OCI-LY7 (cell line): ENCODE results near the gene PTCRA.
"Not testable (repeated sequence)": the region's sequence is repeated elsewhere in the genome, so short reads cannot be mapped to it uniquely, and the experiment has no call there.

Source experiments
- CTCF ChIP-seq: fragments of 200-600 bp; sonication (generic); conservative IDR thresholded peaks from 2 replicates; pipeline ENCODE4 v1.5.1; 2014; ENCODE audit warnings: mild to moderate bottlenecking, antibody characterized with exemption, low read length, moderate library complexity, mixed read lengths
- EZH2phosphoT487 ChIP-seq: fragments of 200-600 bp; sonication (generic); IDR thresholded peaks from 2 replicates; pipeline ENCODE4 v1.6.1; 2018; ENCODE audit warnings: low read depth, borderline replicate concordance, mild to moderate bottlenecking, mixed run types, antibody characterized with exemption, low read length, moderate library complexity, mixed read lengths

- not testable (repeated sequence) for TF ChIP-seq CTCF, EZH2phosphoT487
Measured at GRCh38 chr6:42880240-42880817, 35.5 kb upstream of the PTCRA start.
